GM12892 (cell line): Measurements from ENCODE around the gene AGO4.
"Not testable (repeated sequence)": the region's sequence is repeated elsewhere in the genome, so short reads cannot be mapped to it uniquely, and the experiment has no call there.

Experiments
- DNase-seq: peaks from one replicate; pipeline ENCODE4 v3.0.0; 2011; ENCODE audit not compliant: insufficient read length
- FAIRE-seq: peaks from 2 replicates; lab custom pipeline; 2011; peaks lifted over from hg19 to GRCh38; lab: Jason Lieb, UNC
- POLR2A ChIP-seq: IDR thresholded peaks from 2 replicates; pipeline ENCODE4 v1.6.1; 2011; ENCODE audit warnings: low read depth, low read length, control low read depth
- POLR2AphosphoS5 ChIP-seq: IDR thresholded peaks from 2 replicates; pipeline ENCODE4 v1.6.1; 2011; ENCODE audit warnings: low read depth, low read length, control low read depth
- TAF1 ChIP-seq: IDR thresholded peaks from 2 replicates; pipeline ENCODE4 v1.6.1; 2011; ENCODE audit warnings: low read depth, mild to moderate bottlenecking, control low read depth, low read length, borderline replicate concordance

Gene AGO4

DNA sequence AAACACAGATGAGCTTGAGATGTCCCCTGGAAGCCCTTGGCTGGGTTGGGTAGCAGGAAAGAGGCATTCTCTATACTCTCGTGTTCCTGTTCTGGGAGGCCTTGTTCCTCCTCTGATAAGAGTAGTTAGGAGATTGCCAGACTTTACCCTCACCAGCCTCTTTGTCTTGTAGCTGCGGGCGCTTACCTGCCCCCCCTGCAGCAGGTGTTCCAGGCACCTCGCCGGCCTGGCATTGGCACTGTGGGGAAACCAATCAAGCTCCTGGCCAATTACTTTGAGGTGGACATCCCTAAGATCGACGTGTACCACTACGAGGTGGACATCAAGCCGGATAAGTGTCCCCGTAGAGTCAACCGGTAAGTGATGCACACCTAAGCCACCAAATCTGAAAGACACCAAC, 80.4 kb downstream of the AGO4 start:
- TF ChIP-seq POLR2A: no peak
- TF ChIP-seq TAF1: no peak
- TF ChIP-seq POLR2AphosphoS5: no peak
- FAIRE-seq (no peak), DNase-seq (no peak)

DNA sequence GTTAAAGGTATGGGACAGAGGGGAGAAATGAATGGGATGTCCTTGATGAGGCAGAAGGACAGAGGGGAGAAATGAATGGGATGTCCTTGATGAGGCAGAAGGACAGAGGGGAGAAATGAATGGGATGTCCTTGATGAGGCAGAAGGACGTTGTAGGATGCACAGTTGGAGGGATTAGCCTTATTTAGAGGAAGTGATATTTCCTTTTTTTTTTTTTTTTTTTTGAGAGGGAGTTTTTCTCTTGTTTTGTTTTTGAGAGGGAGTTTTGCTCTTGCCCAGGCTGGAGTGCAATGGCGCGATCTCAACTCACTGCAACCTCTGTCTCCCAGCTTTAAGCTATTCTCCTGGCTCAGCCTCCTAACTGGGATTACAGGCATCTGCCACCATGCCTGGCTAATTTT, 81.2 kb downstream of the AGO4 start:
- not testable (repeated sequence) for FAIRE-seq, DNase-seq

DNA sequence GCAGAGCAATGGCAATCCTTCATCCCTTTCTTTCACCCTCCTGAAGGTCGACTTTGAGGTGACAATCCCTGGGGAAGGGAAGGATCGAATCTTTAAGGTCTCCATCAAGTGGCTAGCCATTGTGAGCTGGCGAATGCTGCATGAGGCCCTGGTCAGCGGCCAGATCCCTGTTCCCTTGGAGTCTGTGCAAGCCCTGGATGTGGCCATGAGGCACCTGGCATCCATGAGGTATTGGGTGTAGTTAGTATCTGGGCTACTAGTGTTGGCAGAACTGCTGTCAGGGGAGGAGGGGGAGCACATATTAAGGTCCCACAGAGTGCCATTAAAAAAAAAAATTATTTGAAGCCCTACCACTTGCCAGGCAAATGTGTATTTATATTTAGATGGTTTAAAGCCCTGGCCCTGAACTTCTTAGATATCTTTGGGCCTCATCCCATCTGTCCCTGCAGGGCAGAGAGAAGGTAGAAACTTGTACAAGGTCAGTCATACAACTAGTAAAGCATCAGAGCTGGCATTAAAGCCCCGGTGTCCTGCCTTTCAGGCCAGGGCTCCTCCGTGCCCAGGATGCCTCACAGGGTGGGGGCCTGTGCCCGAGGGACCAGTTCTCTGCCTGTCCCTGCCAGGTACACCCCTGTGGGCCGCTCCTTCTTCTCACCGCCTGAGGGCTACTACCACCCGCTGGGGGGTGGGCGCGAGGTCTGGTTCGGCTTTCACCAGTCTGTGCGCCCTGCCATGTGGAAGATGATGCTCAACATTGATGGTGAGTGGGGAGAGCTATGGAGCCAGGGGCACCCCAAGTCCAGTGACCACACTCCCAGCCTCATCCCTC, 85.4 kb downstream of the AGO4 start:
- no peak for TF ChIP-seq POLR2AphosphoS5
- no peak for TF ChIP-seq POLR2A
- no peak for TF ChIP-seq TAF1
- no peak for FAIRE-seq

DNA sequence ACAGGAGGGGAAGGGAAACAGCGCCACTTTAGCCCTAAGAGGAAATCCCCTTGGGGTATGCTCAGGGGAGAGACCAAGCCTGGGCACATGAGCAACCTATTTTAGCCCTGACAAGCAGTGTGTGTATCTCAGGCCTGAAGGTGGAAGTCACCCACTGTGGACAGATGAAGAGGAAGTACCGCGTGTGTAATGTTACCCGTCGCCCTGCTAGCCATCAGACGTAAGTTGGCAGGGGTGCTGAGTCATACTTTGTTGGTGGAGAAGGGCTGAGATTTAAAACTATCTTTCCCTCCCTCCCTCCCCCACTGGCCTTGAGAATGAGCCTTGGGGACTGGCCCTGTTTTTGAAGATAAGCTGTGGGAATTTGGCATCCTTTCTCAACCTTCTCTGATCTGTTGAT, 86.4 kb downstream of the AGO4 start:
- peak; percentile 79 for FAIRE-seq
- DNase-seq: peak; percentile 16
- no peak for TF ChIP-seq TAF1
- TF ChIP-seq POLR2AphosphoS5: no peak
- no peak for TF ChIP-seq POLR2A

More for the DNA sequence above, 85.4 kb downstream of the AGO4 start:
- DNase-seq: no peak

DNA sequence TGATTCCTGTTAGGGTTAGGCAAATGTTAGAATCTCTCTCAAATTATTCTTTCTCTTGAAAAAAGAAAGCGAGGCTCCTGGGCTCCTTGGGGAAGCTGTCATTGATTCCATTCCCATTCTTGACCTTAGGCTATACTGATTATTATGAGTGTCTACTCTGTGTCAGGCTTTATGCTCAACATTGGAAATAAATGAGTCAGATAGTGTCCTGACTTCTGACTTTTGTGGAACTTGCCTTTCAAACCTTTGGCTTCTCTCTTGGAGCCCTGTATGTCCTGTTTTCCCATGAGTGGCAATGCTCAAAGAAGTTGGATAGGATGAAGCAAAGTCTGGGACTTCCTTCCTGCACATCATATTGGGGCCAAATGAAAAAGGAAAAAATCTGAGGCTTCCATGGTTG, 86.8 kb downstream of the AGO4 start:
- FAIRE-seq (no peak), DNase-seq (no peak)
- no peak for TF ChIP-seq POLR2AphosphoS5

DNA sequence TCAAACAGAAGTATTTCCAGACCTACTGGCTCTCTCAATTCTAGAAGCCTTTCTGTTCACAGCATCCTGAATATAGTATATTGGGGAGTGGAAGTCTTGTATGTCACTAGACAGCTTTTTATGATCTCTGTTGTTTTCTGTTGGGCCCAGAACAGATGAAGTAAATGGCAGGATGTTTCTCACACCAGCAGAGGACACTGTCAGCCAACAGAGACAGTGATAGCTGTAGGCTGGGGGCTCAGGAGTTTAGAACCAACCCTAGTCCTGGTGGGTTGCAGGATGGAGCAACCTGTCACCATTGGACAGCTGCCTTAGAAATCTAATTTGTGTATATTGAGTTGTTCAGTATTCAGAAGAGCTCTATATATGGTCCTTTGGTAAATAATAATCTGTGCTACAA, 92.1 kb downstream of the AGO4 start:
- TF ChIP-seq POLR2A: no peak
- TF ChIP-seq POLR2AphosphoS5: no peak
- no peak for TF ChIP-seq TAF1
- no peak for DNase-seq
- FAIRE-seq: no peak

DNA sequence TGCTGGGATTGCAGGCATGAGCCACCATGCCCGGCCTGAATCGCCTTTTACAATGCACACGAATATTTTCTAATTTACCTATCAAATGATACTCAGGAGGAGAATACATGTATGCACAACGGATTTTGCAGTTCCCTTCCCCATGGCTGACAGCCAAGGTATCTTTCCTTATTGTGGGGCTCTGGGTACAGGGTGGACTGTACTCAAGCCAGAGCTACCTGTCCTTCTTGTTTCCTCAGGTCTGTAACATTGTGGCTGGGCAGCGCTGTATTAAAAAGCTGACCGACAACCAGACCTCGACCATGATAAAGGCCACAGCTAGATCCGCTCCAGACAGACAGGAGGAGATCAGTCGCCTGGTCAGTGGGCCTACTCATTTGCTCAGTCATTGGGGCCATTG, 93.4 kb downstream of the AGO4 start:
- FAIRE-seq: no peak
- TF ChIP-seq POLR2A: no peak
- TF ChIP-seq POLR2AphosphoS5: no peak
- no peak for TF ChIP-seq TAF1
- no peak for DNase-seq

DNA sequence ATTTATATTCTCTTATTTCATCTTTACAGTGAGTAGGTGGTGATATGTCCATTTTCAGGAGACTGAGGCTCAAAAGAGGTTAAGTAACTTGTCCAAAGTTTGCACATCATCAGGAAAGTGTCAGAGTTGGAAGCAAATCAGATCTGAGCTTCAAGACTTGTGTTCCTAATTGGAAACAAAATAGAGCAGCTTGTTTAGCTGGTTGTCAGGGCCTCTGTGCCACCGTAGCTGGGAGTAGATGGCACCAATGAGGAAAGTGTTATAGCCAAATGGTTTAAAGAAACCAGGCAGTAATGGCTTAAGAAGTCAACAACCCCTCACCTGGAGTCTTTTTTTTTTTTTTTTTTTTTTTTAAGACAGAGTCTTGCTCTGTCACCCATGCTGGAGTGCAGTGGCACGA, 94.9 kb downstream of the AGO4 start:
- TF ChIP-seq POLR2AphosphoS5 (no peak), POLR2A (no peak), TAF1 (no peak)
- DNase-seq (no peak), FAIRE-seq (no peak)
